ENCODE results near the gene CYP8B1.

CYP8B1 gene

GRCh38 chr3:42867138-42867537, 8.5 kb downstream of the CYP8B1 start:
- no peak for DNase-seq (ENCODE audit: low read depth, low spot score)
- H3K27ac ChIP-seq: no peak overlapping the region
- H3K36me3 ChIP-seq (ENCODE audit: insufficient read depth, low read length): no peaks in the 10 kb centered on the region
- TF ChIP-seq EZH2 (IDR thresholded peaks at IDR 0.05) (no peak), FOXP2 (optimal IDR thresholded peaks at IDR 0.05; ENCODE audit: control extremely low read depth, extremely low read length, insufficient read depth) (no peak), POLR2AphosphoS5 (IDR thresholded peaks at IDR 0.05; ENCODE audit: borderline replicate concordance, low read depth, low read length) (no peak)
- H3K9me3 ChIP-seq (ENCODE audit: low read depth, low read length): no peaks in the 10 kb centered on the region
- no peak overlapping the region for H3K4me3 ChIP-seq
- no peak overlapping the region for H3K9ac ChIP-seq (ENCODE audit: insufficient read length)

GRCh38 chr3:42865256-42865655, 10.4 kb downstream of the CYP8B1 start:
- no peak for TF ChIP-seq POLR2AphosphoS5 (IDR thresholded peaks at IDR 0.05; ENCODE audit: borderline replicate concordance, low read depth, low read length)
- TF ChIP-seq EZH2 (IDR thresholded peaks at IDR 0.05): no peak
- no peak for TF ChIP-seq FOXP2 (optimal IDR thresholded peaks at IDR 0.05; ENCODE audit: control extremely low read depth, extremely low read length, insufficient read depth)
- no peaks in the 10 kb centered on the region for H3K36me3 ChIP-seq (ENCODE audit: insufficient read depth, low read length)
- H3K27ac ChIP-seq: no peak overlapping the region
- H3K9ac ChIP-seq (ENCODE audit: insufficient read length): no peak overlapping the region
- H3K9me3 ChIP-seq (ENCODE audit: low read depth, low read length): no peaks in the 10 kb centered on the region
- H3K4me3 ChIP-seq: no peak overlapping the region
- no peak for DNase-seq (ENCODE audit: low read depth, low spot score)

GRCh38 chr3:42864321-42864950, 11.2 kb downstream of the CYP8B1 start:
- no peak overlapping the region for H3K27ac ChIP-seq
- no peak overlapping the region for H3K9ac ChIP-seq (ENCODE audit: insufficient read length)
- DNase-seq (ENCODE audit: low read depth, low spot score): no peak
- no peak overlapping the region for H3K4me3 ChIP-seq
- no peaks in the 10 kb centered on the region for H3K36me3 ChIP-seq (ENCODE audit: insufficient read depth, low read length)
- TF ChIP-seq EZH2 (IDR thresholded peaks at IDR 0.05) (no peak), POLR2AphosphoS5 (IDR thresholded peaks at IDR 0.05; ENCODE audit: borderline replicate concordance, low read depth, low read length) (no peak), FOXP2 (optimal IDR thresholded peaks at IDR 0.05; ENCODE audit: control extremely low read depth, extremely low read length, insufficient read depth) (no peak)
- H3K9me3 ChIP-seq (ENCODE audit: low read depth, low read length): no peaks in the 10 kb centered on the region

- H3K4me3 ChIP-seq: no peak overlapping the region
- H3K36me3 ChIP-seq (ENCODE audit: insufficient read depth, low read length): no peaks in the 10 kb centered on the region
- no peak for DNase-seq (ENCODE audit: low read depth, low spot score)
- no peak overlapping the region for H3K9ac ChIP-seq (ENCODE audit: insufficient read length)
- no peak overlapping the region for H3K27ac ChIP-seq
- TF ChIP-seq FOXP2 (optimal IDR thresholded peaks at IDR 0.05; ENCODE audit: control extremely low read depth, extremely low read length, insufficient read depth) (no peak), POLR2AphosphoS5 (IDR thresholded peaks at IDR 0.05; ENCODE audit: borderline replicate concordance, low read depth, low read length) (no peak), EZH2 (IDR thresholded peaks at IDR 0.05) (no peak)
- no peaks in the 10 kb centered on the region for H3K9me3 ChIP-seq (ENCODE audit: low read depth, low read length)
Measured at GRCh38 chr3:42856544-42856943, 19.1 kb downstream of the CYP8B1 start.

- Histone ChIP-seq H3K36me3 (ENCODE audit: insufficient read depth, low read length) (no peaks in the 10 kb centered on the region), H3K4me3 (no peak overlapping the region), H3K9ac (ENCODE audit: insufficient read length) (no peak overlapping the region), H3K9me3 (ENCODE audit: low read depth, low read length) (no peaks in the 10 kb centered on the region), H3K27ac (no peak overlapping the region)
- no peak for DNase-seq (ENCODE audit: low read depth, low spot score)
- TF ChIP-seq EZH2 (IDR thresholded peaks at IDR 0.05) (no peak), POLR2AphosphoS5 (IDR thresholded peaks at IDR 0.05; ENCODE audit: borderline replicate concordance, low read depth, low read length) (no peak), FOXP2 (optimal IDR thresholded peaks at IDR 0.05; ENCODE audit: control extremely low read depth, extremely low read length, insufficient read depth) (no peak)
Measured at GRCh38 chr3:42855547-42856380, 19.9 kb downstream of the CYP8B1 start.

GRCh38 chr3:42855219-42855546, 20.5 kb downstream of the CYP8B1 start:
- H3K4me3 ChIP-seq: no peak overlapping the region
- no peak for DNase-seq (ENCODE audit: low read depth, low spot score)
- no peak overlapping the region for H3K9ac ChIP-seq (ENCODE audit: insufficient read length)
- H3K9me3 ChIP-seq (ENCODE audit: low read depth, low read length): no peaks in the 10 kb centered on the region
- TF ChIP-seq POLR2AphosphoS5 (IDR thresholded peaks at IDR 0.05; ENCODE audit: borderline replicate concordance, low read depth, low read length) (no peak), EZH2 (IDR thresholded peaks at IDR 0.05) (no peak), FOXP2 (optimal IDR thresholded peaks at IDR 0.05; ENCODE audit: control extremely low read depth, extremely low read length, insufficient read depth) (no peak)
- H3K36me3 ChIP-seq (ENCODE audit: insufficient read depth, low read length): no peaks in the 10 kb centered on the region
- no peak overlapping the region for H3K27ac ChIP-seq

- no peak overlapping the region for H3K27ac ChIP-seq
- no peaks in the 10 kb centered on the region for H3K36me3 ChIP-seq (ENCODE audit: insufficient read depth, low read length)
- no peak for DNase-seq (ENCODE audit: low read depth, low spot score)
- H3K9ac ChIP-seq (ENCODE audit: insufficient read length): no peak overlapping the region
- TF ChIP-seq POLR2AphosphoS5 (IDR thresholded peaks at IDR 0.05; ENCODE audit: borderline replicate concordance, low read depth, low read length): no peak
- no peak for TF ChIP-seq EZH2 (IDR thresholded peaks at IDR 0.05)
- no peak for TF ChIP-seq FOXP2 (optimal IDR thresholded peaks at IDR 0.05; ENCODE audit: control extremely low read depth, extremely low read length, insufficient read depth)
- no peaks in the 10 kb centered on the region for H3K9me3 ChIP-seq (ENCODE audit: low read depth, low read length)
- H3K4me3 ChIP-seq: no peak overlapping the region
Measured at GRCh38 chr3:42853739-42854302, 21.9 kb downstream of the CYP8B1 start.

- H3K9me3 ChIP-seq (ENCODE audit: low read depth, low read length): no peaks in the 10 kb centered on the region
- H3K9ac ChIP-seq (ENCODE audit: insufficient read length): no peak overlapping the region
- no peak overlapping the region for H3K27ac ChIP-seq
- H3K36me3 ChIP-seq (ENCODE audit: insufficient read depth, low read length): no peaks in the 10 kb centered on the region
- H3K4me3 ChIP-seq: no peak overlapping the region
- DNase-seq (ENCODE audit: low read depth, low spot score): no peak
- no peak for TF ChIP-seq FOXP2 (optimal IDR thresholded peaks at IDR 0.05; ENCODE audit: control extremely low read depth, extremely low read length, insufficient read depth)
- TF ChIP-seq EZH2 (IDR thresholded peaks at IDR 0.05): no peak
- no peak for TF ChIP-seq POLR2AphosphoS5 (IDR thresholded peaks at IDR 0.05; ENCODE audit: borderline replicate concordance, low read depth, low read length)
Measured at GRCh38 chr3:42853056-42853455, 22.6 kb downstream of the CYP8B1 start.

All from SK-N-MC (cell line).